ENCODE results near the gene RAB39A. TPM values are rescaled to one million over a fixed set of nuclear protein-coding genes. Genes with fewer than 3 reads are reported as not detected.

Gene RAB39A
- total RNA-seq, 1 experiment from 2014 or later, result not detected

DNA sequence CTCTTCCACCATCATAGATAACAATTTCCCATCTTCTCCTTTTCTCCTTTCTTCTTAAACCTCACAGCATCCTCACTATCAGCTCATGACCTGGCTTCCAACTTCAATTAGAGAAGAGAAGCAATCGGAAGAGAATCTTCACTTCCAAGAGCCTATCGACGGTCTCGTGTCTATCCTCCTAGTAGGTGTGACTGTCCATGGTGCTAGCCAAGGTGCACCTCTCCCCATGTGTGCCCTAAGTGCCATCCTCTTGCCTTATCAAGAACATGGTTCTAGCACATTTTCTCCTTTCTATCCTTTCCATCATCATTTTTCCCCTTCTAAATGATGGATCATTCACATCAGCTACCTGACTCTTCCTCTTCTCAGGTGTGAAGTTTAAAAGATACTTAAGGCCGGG lies 75.4 kb downstream of the RAB39A start:
- intact Hi-C loops (cut with micrococcal nuclease), result loop anchor here (5.0 kb wide), 1 partner anchor 654 kb away; no protein-coding TSS in a partner anchor
- TF ChIP-seq, protein P1, sequence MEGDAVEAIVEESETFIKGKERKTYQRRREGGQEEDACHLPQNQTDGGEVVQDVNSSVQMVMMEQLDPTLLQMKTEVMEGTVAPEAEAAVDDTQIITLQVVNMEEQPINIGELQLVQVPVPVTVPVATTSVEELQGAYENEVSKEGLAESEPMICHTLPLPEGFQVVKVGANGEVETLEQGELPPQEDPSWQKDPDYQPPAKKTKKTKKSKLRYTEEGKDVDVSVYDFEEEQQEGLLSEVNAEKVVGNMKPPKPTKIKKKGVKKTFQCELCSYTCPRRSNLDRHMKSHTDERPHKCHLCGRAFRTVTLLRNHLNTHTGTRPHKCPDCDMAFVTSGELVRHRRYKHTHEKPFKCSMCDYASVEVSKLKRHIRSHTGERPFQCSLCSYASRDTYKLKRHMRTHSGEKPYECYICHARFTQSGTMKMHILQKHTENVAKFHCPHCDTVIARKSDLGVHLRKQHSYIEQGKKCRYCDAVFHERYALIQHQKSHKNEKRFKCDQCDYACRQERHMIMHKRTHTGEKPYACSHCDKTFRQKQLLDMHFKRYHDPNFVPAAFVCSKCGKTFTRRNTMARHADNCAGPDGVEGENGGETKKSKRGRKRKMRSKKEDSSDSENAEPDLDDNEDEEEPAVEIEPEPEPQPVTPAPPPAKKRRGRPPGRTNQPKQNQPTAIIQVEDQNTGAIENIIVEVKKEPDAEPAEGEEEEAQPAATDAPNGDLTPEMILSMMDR (IDR thresholded peaks at IDR 0.05; ENCODE audit: unreplicated experiment), result no peak
- Mint-ChIP-seq H3K27me3 (ENCODE audit: insufficient read depth, unreplicated experiment) (peaks cover 11% of the 10 kb centered on the region), H3K27ac (ENCODE audit: low read depth, unreplicated experiment) (no peak overlapping the region), H3K4me1 (ENCODE audit: insufficient read depth, unreplicated experiment) (peaks cover 6% of the 10 kb centered on the region), H3K9me3 (ENCODE audit: unreplicated experiment) (no peaks in the 10 kb centered on the region), H3K4me3 (ENCODE audit: unreplicated experiment) (no peak overlapping the region), H3K36me3 (ENCODE audit: insufficient read depth, unreplicated experiment) (no peaks in the 10 kb centered on the region)
- CTCF ChIA-PET, result no interaction called here
- POLR2A ChIA-PET, result no interaction called here
- BruUV-seq (replicated peaks), result no TSS peak
- no peak for DNase-seq (ENCODE audit: unreplicated experiment)

DNA sequence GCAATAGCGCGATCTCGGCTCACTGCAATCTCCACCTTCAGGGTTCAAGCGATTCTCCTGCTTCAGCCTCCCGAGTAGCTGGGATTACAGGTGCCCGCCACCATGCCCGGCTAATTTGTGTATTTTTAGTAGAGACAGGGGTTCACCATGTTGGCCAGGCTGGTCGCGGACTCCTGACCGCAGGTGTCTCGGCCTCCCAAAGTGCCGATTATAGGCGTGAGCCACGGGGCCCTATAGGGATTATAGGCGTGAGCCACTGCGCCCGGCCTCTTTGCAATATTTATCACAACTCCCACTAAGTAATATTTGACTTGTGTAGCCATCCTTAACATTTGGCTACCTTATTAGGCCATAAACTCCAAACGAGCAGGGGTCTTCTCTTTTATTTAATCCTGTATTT lies 79.6 kb downstream of the RAB39A start:
- peaks cover 17% of the 10 kb centered on the region for H3K4me1 Mint-ChIP-seq (ENCODE audit: insufficient read depth, unreplicated experiment)
- intact Hi-C loops (cut with micrococcal nuclease), result no loop called here
- no peak overlapping the region for H3K27ac Mint-ChIP-seq (ENCODE audit: low read depth, unreplicated experiment)
- H3K4me3 Mint-ChIP-seq (ENCODE audit: unreplicated experiment), result no peak overlapping the region
- ChIA-PET CTCF (interaction anchor here (0.6 to 1.2 kb wide), 5 partner anchors 13 to 1713 kb away, joined by 3 to 7 read pairs (median 3); no protein-coding TSS in a partner anchor), POLR2A (no interaction called here)
- TF ChIP-seq, protein P1 (IDR thresholded peaks at IDR 0.05; ENCODE audit: unreplicated experiment), result no peak
- no TSS peak for BruUV-seq (replicated peaks)
- no peaks in the 10 kb centered on the region for H3K9me3 Mint-ChIP-seq (ENCODE audit: unreplicated experiment)
- no peaks in the 10 kb centered on the region for H3K27me3 Mint-ChIP-seq (ENCODE audit: insufficient read depth, unreplicated experiment)
- DNase-seq (ENCODE audit: unreplicated experiment), result no peak
- peaks cover 13% of the 10 kb centered on the region for H3K36me3 Mint-ChIP-seq (ENCODE audit: insufficient read depth, unreplicated experiment)

- peaks cover 17% of the 10 kb centered on the region for H3K4me1 Mint-ChIP-seq (ENCODE audit: insufficient read depth, unreplicated experiment)
- intact Hi-C loops (cut with micrococcal nuclease), result no loop called here
- no TSS peak for BruUV-seq (replicated peaks)
- TF ChIP-seq, protein P1 (IDR thresholded peaks at IDR 0.05; ENCODE audit: unreplicated experiment), result peak; percentile 84
- no peaks in the 10 kb centered on the region for H3K9me3 Mint-ChIP-seq (ENCODE audit: unreplicated experiment)
- peak within 1 kb of the TSS; percentile 98 for H3K27ac Mint-ChIP-seq (ENCODE audit: low read depth, unreplicated experiment)
- peaks cover 13% of the 10 kb centered on the region for H3K36me3 Mint-ChIP-seq (ENCODE audit: insufficient read depth, unreplicated experiment)
- CTCF ChIA-PET, result interaction anchor here (0.6 to 2.1 kb wide), 25 partner anchors 9 to 1303 kb away, joined by 3 to 10 read pairs (median 4); partner anchors contain the start of gene DDX10
- H3K4me3 Mint-ChIP-seq (ENCODE audit: unreplicated experiment), result peak within 1 kb of the TSS; percentile 86
- POLR2A ChIA-PET, result interaction anchor here (0.5 to 2.1 kb wide), 28 partner anchors 10 to 1273 kb away, joined by 3 to 14 read pairs (median 4); partner anchors contain the start of genes ACAT1, ATM, DDX10 and NPAT
- H3K27me3 Mint-ChIP-seq (ENCODE audit: insufficient read depth, unreplicated experiment), result no peaks in the 10 kb centered on the region
- peak; percentile 90 for DNase-seq (ENCODE audit: unreplicated experiment)
Measured at GRCh38 chr11:108008656-108009496, 80.6 kb downstream of the RAB39A start, which contains the start of gene CUL5. Gene CUL5 (plus strand): TSS chr11:108008898. CDS start chr11:108009349, 451 bp downstream.

Data from MCF 10A (cell line).